Suppressor macrophage (primary cell): Measurements from ENCODE around the gene OR9A4.
A peak's percentile ranks its signal among the peaks of the same experiment; 100 is the strongest.
"Not testable (repeated sequence)": the region's sequence is repeated elsewhere in the genome, so short reads cannot be mapped to it uniquely, and the experiment has no call there.

Source experiments
- DNase-seq, 4 experiments: peaks; one replicate each; pipeline ENCODE4 v3.0.0-alpha.2; 2020 to 2022
- total RNA-seq, 17 experiments: gene quantifications; one replicate each; lab custom pipeline; 2026; ENCODE audit warnings: mixed read lengths in 6 of 17, inconsistent platforms in 3 of 17; lab: John Stamatoyannopoulos, UW

OR9A4 gene, protein sequence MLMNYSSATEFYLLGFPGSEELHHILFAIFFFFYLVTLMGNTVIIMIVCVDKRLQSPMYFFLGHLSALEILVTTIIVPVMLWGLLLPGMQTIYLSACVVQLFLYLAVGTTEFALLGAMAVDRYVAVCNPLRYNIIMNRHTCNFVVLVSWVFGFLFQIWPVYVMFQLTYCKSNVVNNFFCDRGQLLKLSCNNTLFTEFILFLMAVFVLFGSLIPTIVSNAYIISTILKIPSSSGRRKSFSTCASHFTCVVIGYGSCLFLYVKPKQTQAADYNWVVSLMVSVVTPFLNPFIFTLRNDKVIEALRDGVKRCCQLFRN
- total RNA-seq, result 0 to 1.5 (median 0) reads per million in 17 experiments

DNA sequence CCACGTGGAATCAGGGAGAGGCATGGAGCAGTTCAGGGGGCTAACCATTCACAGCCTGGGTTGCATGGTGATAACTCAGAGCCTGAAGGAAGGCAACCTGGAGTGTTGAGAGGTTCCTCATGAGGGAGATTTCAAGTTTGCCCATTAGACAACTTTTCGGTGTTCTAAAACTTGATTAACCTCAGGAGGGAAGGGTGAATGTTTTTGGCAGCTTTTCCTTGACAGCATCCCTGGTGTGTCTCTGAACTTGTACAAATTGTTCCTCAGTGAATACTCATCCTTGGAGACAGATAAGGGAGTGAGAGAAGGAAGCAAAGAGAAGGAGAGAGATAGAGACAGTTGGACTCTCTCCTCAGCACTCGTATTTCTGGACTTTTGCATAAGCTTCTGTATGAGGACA lies at the start of gene OR9A4:
Gene OR9A4, plus strand, starts transcription at position 301 of the 400 bp plus-strand sequence. CDS start 2,477 bp downstream, outside the sequence.
- no peak for DNase-seq

DNA sequence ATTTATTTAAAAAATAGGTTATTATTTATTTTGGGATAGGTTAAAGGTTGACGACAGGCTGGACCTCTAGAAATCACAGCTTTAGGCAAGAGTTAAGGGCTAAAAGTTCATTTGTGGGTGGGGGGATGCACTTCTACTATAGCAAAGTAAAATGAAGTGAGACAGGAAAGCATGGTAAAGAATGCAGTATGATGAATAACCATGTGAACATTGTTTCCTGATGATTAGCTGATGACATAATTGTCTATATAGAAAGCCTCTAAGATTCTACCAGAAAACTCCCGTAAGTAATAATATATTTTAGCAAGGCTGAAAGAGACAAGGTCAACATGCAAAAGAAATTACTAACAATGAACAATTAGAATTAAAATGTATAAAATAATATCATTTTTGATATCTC lies 49.2 kb upstream of the OR9A4 start:
- no peak for DNase-seq

DNA sequence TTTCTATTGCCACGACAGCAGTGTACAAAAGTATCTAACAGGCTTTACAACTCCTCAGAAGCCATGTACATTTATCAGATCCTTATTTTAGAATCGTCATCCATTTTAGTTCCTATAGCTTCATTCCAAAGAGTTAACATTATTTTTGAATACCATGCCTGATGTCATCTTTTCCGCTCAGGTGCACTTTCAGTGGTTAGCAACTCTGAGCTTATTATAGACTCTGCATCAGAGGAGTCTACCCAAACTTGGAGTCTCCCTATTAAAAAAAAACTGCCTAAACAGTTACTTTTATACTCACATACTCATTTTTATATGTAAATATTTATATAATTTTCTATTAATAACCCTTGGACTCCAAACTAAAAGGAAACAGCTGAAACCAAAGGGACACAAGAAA lies 43.3 kb upstream of the OR9A4 start:
- DNase-seq, result no peak

DNA sequence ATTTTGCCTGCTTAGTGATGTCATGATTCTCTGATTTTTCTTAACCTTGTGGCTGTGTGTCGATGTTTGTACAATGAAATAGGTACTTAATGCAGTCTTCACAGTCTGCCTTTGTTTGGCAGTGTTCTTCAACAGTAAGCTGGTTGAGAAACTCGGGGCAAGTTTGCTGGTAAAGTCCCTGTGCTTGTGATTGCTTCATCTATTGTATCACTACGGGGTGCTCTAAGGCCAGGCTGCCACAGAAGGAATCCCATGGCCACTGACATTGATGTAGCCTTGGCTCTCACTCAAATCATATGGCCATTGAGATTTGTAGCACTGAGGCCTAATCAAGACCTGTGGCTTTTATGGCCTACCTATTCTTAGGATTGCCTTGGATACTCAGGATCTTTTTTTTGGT lies 41.4 kb upstream of the OR9A4 start:
- DNase-seq, result peak; percentile 37 to 67 (median 57)

DNA sequence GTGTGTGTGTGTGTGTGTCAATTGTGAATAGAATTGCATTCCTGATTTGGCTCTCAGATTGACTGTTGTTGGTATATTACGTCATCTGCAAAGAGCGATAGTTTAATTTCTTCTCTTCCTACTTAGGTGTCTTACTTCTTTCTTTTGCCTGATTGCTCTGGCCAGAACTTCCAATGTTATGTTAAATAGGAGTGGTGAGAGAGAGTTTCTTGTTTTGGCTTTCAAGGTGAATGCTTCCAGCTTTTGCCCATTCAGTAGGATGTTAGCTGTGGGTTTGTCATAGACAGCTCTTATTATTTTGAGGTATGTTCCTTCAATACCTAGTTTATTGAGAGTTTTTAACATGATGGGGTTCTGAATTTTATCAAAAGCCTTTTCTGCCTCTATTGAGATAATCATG lies 40.7 kb upstream of the OR9A4 start:
- no peak for DNase-seq

DNA sequence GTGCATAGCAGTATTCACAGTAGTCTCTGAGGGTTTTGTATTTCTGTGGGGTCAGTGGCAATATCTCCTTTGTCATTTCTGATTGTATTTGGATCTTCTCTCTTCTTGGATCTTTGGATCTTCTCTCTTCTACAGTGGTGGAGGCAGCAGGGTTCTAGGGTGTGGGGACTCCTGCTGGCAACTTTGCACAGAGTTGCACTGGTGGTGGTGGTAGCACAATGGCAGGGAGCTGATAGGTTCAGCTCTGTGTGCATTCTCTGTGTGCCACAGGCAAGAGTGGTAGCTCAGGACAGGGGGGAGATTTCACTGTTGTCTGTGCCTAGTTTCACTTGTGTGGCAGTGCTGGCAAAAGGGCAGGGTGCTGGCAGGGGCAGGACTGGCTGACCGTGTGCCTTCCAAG lies 39.8 kb upstream of the OR9A4 start:
- DNase-seq, result no peak

DNA sequence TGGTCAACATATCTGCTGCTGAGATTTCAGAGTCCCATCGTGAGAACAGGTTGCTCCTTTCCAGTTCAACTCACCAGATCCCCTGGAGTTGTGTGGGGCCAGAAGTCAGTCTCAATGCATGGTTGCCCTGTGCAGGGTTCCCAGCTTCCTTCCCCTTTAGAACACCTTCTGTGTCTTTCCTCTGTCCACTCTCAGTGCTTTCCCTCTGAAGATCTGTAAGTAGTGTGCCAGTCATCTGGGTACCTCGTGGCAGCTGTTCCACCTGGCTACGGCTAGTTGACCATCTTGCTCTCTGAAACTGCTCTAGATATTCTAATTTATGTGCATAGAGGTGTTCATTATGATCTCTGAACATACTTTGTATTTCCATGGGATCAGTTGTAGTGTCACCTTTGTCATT lies 38.8 kb upstream of the OR9A4 start:
- DNase-seq, result no peak

DNA sequence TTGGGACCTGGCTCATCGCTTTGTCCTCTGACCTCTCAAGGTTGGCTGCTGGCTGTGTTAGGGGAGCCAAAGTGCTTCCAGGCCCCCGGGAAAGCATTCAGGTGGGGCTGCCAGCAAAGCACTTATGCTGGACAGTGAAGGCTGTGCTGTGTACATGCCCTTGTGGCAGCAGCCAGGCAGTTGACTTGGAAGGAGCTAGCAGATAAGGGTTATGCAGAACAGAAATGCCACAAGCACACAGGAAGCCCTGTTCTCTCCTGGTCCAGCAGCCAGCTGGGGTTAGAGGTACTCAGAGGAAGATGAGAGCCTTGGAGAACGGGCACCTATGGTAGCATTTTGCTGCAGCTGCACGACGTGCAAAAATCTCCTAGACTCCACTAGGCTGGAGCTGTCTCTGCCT lies 35.2 kb upstream of the OR9A4 start:
- DNase-seq, result no peak

DNA sequence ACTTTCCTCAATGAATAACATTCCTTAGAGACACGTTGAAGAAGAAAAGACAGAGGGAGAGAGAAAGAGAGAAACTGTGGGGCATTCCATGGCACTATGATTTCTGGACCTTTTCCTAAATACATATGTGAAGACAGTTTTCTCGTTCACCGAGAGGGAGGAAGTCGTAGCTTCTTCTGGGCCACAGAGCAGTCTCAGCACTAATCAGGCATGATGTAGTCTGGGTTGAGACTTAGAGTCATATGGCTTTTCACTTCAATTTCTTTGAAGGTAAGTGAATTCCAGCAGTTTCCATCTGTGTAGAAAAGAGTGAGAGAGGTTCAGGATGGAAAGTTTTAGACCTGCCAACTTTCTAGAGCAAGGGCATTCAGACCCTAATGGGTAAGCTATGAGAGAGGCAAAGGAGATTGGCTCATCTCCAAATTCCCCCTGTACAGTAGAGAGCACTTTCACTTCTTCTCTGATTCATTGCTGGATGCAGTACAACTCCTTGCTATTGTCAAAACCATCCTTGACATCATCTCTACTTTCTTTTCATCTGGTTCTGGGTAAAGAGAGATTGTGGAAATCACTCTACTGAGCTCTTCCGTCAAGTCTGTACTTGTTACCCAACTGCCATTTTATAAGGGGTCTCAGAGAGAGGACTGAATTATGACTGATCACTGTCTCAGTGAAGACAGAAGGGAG lies 31.5 kb upstream of the OR9A4 start:
- peak; percentile 21 to 58 (median 38) for DNase-seq

DNA sequence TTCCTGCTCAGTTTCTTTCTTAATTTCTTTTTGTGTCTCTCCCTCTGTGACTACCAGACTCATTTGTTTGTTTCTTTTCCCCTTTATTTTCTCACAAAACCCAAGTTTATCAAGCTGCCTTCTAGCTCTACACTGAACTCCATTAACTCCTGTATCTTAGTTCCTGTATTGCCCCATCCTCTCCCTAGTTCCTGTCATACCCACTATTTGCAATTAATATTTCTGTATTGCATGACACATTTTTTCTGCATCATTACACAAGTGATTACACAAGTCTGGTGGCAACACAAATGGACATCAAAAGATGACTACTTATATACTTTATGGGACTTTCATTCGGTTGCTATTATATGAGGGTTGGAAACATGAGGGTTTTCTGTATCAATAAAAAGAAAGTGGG lies 26.9 kb upstream of the OR9A4 start:
- DNase-seq, result peak; percentile 44 to 90 (median 76)

DNA sequence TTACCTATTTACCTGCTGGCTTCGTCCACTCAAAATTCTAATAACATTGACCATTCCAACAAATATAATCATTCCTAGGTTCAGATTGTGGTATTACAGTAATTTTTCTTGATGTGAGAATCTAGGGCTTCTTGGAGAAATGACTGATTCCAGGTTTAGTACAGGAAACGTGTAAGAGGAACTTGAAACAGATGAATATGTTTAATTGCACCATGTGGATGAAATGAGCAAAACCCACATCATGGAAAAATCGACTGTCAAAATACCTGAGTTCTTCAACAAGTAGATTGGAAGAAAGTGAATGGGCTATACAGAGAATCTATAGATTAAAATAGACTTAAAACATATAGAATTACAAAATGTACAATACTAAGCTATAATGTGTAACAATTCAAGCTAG lies 24.9 kb upstream of the OR9A4 start:
- DNase-seq, result peak in 2 of 4 experiments; percentile 33 to 38

DNA sequence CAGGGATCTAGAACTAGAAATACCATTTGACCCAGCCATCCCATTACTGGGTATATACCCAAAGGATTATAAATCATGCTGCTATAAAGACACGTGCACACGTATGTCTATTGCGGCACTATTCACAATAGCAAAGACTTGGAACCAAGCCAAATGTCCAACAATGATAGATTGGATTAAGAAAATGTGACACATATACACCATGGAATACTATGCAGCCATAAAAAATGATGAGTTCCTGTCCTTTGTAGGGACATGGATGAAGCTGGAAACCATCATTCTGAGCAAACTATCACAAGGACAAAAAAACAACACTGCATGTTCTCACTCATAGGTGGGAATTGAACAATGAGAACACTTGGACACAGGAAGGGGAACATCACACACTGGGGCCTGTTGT lies 16.8 kb upstream of the OR9A4 start:
- DNase-seq, result not testable (repeated sequence)

DNA sequence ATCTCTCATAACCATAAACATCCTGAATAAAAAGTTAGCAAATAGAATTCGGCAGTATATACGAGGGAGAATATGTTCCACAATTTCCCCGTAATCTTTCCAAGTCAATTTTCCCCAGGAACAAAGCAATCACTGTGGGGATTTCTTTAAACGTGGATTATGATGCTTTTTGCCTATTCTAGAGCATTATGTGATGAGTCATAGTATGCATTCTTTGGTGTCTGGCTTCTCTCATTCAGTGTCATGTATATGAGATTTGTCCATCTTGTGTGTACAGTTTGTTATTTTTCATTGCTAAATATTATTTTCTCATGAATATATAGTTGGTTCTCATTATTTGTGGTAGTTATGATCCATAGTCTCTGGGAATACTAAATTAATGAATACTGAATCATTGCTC lies 9.9 kb upstream of the OR9A4 start:
- DNase-seq, result no peak

DNA sequence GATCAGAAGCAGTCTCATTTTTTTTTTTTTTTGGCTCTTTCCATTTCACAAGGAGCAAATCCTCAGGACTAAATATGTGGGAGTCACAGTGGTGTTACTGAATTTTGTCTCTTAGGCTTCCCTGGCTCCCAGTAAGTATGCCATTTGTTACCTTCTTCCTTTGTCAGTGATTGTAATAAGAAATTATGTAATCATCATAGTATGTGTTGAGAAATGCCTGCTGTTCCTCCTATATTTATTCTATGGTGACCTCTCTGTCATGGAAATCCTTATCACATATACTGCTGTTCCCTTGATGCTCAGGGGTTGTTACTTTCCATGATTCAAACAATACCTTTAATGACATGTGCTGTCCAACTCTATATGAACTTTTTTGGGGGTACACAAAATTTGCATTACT lies 4.8 kb upstream of the OR9A4 start:
- DNase-seq, result peak in 2 of 4 experiments; percentile 39 to 42

DNA sequence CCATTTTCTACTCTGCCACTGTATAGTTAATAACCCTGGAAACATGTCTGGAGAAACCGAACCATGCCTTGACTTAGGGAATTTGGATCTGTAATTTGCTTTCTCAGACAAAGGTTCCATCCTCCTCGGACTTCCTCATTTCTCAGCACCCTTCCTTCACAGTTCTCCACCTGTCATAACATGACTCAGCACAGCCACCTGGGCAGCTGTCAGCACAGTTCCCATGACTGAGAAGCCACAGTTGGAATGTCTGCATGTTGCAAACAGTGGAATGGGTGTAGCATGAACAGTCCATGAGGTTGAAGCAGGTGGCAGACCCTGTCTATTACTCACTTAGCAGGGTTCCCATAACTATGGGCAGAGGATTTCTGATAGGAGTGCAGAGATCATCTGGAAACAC lies 634 bp upstream of the OR9A4 start:
- DNase-seq, result no peak

DNA sequence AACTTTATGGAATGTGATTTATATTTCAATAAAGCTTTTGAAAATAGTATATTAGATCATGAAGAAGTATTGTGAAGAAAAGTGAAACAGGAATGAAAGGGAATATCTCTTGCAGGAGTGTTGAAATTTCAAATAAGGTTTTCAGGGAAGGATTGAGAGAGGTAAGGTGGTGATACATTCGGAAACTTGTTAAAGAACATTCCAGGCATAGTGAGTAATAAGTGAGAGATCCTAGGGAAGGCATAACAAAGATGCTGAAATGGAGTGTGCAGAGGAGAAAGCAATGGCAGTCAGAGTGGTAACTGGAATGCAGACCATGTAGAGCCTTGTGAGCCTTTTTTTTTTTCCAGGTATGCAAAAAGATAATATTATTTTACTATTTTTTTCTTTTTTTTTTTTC lies 4.1 kb downstream of the OR9A4 start:
- no peak for DNase-seq

DNA sequence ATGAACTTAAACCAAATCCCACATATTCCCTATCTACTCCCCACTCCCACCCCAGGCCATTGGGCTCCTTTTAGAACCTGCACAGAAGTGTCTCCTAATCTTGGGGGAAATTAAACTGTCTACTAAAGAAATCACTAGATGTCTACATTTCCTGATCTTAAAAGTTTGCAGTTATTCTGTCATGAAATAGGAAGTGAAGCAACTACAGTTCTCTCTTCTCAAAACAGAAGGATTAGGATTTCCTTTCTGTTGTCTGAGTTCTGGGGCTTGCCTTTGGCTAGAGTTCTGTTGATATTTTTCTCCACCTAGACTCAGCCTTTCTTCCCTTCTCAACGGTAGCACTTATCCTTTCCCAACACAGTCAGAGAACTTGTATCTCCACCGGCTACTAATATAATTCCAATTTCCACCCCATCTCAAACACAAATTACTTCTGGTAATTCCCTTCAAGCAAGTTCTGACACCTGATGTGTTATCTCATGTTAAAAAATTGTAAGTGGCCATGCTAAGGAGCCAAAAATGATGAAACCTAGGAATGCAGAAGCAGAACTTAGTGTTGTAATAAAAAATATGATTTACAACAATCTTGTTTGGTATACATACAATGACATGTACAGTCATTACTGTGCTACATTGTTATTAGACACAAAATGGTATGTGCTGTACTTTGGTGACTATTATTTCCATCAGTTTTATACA lies 12.1 kb downstream of the OR9A4 start:
- DNase-seq, result peak in 2 of 4 experiments; percentile 40 to 62

DNA sequence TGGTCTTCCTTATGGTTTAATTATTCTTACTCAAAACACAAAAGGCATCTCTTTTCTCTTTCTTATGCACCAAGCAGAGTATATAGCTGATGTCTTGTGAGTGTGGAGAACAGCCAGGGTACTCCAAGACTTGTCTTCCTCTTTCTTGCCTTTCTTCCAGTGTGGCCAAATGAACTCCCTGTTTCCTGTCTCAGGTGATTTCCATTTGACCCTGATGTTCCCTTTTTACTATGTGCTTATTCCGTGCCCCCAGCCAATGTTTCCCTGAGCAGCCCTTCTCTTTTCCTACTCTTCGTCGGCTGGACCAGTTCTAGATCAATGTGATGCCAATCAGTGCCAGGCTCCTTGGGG lies 12.6 kb downstream of the OR9A4 start:
- DNase-seq, result peak in 1 of 4 experiments; percentile 5

DNA sequence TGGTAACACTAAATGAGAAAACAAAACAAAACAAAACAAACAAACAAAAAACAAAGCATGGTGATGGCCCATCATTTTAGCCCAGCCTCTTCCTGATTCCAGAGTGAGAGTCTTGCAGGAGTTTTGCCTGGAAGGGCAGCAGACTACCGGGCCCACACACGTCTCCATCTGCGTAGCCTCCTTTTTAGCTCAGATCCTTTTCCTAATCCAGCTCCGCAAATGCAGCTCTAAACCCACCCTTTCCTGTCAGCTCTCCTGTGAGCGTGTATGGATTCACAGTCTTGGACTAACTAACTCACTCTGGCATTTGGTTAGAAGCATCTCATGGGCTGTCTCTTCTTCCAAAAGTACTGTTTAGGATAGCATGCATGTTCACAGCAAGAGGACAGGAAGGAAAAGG lies 14.0 kb downstream of the OR9A4 start:
- no peak for DNase-seq

DNA sequence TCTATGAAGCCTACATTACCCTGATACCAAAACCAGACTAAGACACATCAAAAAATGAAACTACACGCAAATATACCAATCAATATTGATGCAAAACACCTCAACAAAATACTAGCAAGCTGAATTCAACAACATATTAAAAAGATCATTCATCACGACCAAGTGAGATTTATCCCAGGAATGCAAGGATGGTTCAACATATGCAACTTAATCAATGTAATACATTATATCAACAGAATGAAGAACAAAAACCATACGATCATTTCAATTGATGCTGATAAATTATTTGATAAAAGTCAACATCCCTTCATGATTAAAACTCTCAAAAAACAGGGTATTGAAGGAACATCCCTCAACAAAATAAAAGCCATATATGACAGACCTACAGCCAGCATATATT lies 24.9 kb downstream of the OR9A4 start:
- DNase-seq, result peak in 1 of 4 experiments; percentile 9

DNA sequence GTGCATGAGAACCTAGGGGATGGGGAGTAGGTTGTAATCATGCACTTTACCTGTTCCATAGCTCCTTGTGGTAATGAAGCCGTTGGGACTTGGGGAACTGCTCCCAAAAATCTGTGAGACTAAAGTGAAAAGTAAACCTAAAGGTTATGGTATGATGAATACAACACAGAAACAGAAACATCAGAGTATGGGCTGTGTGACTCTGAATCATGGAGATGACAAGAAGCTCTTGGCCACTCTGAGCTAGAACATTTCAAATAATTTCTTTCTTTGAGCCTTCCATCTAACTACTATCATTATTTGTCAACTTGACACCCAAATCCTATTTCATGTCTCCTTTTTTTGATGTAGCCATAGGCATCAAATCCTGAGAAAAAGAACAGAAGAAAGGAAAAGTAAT lies 27.6 kb downstream of the OR9A4 start:
- peak in 1 of 4 experiments; percentile 6 for DNase-seq

DNA sequence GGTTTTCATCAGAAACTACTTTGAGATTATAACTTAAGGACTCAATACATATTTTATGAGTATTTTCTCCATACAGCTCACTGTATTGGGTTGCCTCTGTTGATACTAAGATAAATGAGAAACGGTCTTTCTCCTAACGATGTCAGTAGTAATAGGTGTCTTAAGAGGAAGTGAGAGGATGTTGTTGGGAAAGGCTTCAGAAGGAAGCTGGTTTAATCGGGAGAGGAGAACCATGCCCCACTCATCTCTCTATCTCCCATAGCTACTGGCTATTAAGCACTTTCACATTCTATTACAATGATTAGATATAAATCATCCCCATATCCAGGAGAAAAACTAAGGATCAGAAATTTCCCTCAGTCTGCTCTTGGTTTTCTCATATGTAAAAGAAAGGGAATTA lies 28.6 kb downstream of the OR9A4 start:
- peak in 3 of 4 experiments; percentile 46 to 61 (median 59) for DNase-seq

DNA sequence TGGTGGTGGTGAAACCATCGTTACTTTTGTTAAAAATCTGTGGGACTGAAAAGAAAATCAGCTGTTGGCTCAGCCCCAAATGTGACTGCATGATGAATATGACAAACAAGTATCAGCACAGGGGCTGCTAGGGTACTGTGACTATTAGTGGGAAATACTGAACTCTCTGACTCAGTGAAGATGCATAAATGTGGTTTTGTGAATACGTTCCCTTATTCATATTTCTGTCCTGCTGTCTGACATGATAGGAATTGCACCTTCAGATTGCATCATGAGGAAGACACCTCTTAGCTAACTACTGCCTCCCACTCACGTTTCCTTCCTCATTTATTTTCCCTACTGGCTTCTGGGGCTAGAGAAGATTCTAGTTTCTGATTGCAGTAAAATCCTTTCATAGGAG lies 29.2 kb downstream of the OR9A4 start:
- DNase-seq, result peak; percentile 74 to 96 (median 84)

DNA sequence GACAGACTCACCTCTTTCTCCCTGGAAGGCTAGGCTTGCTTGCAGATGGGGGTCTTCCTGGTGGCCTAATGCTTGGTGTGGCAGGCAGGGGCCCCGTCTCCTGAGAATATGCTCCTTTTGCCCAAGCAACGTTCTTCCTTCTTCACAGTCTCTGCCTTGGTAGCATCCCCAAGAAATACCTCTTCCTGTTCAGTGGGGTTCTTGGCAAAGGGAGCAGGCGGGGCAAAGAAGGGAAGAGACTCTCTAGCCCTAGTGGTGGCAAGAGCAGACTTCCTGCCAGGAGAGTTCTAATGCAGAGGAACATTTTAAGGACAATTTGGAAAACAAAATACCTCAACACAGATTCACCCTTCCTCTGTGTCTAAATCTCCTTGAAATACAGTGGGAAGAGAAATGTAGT lies 30.6 kb downstream of the OR9A4 start, which contains the start of gene CLEC5A:
Gene CLEC5A, minus strand, starts transcription at position 179 of the 400 bp plus-strand sequence. CDS start 682 bp downstream, outside the sequence.
- peak in 3 of 4 experiments; percentile 59 to 73 (median 66) for DNase-seq
